Measurements from ENCODE around the gene TMEM184A.
A peak's percentile ranks its signal among the peaks of the same experiment; 100 is the strongest.
"Not testable (repeated sequence)": the region's sequence is repeated elsewhere in the genome, so short reads cannot be mapped to it uniquely, and the experiment has no call there.

Gene TMEM184A

GRCh38 chr7:1591876-1592275 is 35.9 kb upstream of the TMEM184A start:
- H3K4me3 ChIP-seq (ENCODE audit: low read length): peak overlapping the region; percentile 28
- DNase-seq (ENCODE audit: low read depth, low spot score): peak; percentile 44

GRCh38 chr7:1591396-1591795 is 35.4 kb upstream of the TMEM184A start:
- DNase-seq (ENCODE audit: low read depth, low spot score): no peak
- H3K4me3 ChIP-seq (ENCODE audit: low read length): peak overlapping the region; percentile 28

- no peak for DNase-seq (ENCODE audit: low read depth, low spot score)
- H3K4me3 ChIP-seq (ENCODE audit: low read length): no peak overlapping the region
Observed at GRCh38 chr7:1590887-1591286, 34.9 kb upstream of the TMEM184A start.

- DNase-seq (ENCODE audit: low read depth, low spot score): no peak
- H3K4me3 ChIP-seq (ENCODE audit: low read length): no peak overlapping the region
Observed at GRCh38 chr7:1590476-1590875, 34.5 kb upstream of the TMEM184A start.

GRCh38 chr7:1588978-1589377 is 33.0 kb upstream of the TMEM184A start:
- DNase-seq (ENCODE audit: low read depth, low spot score): no peak
- H3K4me3 ChIP-seq (ENCODE audit: low read length): no peak overlapping the region

DNA sequence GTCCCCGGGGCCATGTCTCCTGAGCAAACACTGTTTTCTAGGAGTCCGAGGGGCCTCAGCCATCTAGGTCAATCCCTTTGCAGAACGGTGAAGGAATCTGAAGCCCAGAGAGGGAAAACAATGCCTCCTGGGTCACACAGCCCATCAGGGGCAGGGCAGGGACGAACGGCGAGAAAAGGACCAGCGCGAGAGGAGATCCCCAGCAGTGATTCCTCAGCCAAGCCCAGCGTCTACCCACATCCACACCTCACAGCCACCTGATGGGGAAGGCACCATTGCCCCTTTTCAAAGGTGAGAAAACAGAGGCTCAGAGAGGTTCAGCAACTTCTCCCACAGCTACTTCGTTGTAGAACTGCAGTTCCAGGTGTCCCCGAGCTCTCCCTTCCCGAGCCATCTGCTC is 31.7 kb upstream of the TMEM184A start:
- no peak overlapping the region for H3K4me3 ChIP-seq (ENCODE audit: low read length)
- DNase-seq (ENCODE audit: low read depth, low spot score): no peak

- DNase-seq (ENCODE audit: low read depth, low spot score): no peak
- no peak overlapping the region for H3K4me3 ChIP-seq (ENCODE audit: low read length)
Observed at GRCh38 chr7:1586827-1587705, 31.1 kb upstream of the TMEM184A start.

DNA sequence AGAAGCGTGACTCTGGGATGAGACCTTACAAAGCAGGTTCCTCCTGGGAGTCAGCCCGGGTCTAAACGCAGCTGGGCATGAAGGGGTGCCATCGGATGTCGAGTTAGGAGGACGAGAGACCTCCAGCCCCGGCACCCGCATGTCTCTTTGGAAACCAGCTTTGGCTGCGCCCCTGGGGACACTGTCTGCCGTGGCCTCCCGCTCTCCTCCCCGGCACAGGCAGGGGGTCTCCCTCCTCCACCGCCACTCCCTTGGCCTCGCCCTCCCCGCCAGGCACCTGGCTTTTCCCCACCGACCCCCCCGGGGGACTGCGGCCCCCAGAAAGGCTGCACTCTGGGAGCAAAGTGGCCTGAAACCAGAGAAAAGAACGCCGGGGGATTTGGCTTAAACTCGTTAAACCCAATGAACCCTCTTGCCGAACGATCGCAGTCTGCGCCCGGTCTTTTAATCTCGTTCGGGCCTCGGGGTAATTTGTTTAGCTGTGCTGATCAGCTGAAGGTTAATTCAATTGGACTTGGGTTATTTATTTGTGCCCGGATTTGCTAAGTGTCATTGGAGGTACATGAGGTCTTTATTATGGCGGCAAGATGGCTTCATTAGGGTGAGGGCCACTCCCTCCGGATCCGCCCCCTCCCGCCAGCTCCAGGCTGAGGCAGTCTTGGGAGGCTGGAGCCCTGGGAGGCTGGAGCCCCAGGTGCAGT is 30.3 kb upstream of the TMEM184A start:
- H3K4me3 ChIP-seq (ENCODE audit: low read length): no peak overlapping the region
- no peak for DNase-seq (ENCODE audit: low read depth, low spot score)

DNA sequence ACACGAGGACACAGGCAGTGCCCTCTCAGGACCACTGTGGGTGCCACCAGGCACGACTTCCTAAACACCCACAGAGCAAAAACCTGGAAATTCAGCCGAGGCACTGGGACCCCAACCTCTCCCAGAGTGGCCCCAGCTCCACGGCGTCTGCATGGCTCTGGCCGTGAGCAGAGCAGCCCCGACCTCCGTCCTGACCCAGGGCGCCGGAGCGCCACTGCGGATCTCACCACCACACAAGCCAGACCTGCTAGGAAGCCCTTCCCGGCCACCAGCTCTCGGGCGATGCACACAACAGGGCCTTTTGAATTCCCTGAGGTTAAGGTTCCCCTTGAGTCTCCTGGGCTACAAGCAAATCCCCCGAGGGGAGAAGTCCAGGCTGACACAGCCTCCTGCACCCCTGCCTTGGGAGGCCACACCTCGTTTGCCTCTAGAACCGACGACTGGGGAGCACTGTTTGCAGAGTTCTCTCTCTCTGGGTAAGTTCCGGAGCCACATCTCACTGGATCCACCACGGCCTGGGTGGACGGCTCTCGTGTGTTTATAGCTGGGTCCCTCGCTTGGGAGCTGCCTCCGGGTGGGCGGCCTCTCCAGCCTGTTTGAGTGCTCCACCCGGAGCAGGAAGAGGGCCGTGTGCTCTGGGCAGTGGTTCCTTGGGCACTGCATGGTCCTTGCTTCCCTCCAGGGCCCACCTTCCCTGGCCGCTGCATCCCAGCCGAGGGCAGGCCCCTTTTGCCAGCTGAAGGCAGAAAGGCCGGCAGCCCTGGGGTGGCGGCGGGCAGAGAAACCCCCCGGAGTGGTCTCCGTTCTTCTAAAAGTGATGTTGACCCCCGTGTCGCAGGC is 29.4 kb upstream of the TMEM184A start:
- H3K4me3 ChIP-seq (ENCODE audit: low read length): no peak overlapping the region
- DNase-seq (ENCODE audit: low read depth, low spot score): no peak

DNA sequence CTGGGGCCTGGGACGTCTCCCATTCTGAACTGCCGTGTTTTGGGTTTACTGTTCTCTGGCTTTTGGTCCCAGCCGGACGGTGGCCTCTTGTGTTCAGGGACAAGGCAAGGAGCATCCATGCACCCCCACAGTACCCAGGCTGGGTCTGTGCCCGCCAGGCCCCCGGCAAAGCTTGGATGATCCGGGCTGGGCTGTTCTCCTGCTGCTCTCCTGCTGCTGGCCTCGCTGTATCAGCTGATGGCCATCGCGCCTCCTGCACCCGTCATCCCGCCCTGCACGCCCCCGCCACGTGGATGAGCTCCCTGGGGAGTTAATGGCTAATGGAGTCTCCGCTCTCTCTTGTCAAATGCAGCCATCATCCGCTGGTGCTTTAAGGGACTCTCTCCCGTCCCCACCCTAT is 28.7 kb upstream of the TMEM184A start:
- DNase-seq (ENCODE audit: low read depth, low spot score): no peak
- H3K4me3 ChIP-seq (ENCODE audit: low read length): no peak overlapping the region

DNA sequence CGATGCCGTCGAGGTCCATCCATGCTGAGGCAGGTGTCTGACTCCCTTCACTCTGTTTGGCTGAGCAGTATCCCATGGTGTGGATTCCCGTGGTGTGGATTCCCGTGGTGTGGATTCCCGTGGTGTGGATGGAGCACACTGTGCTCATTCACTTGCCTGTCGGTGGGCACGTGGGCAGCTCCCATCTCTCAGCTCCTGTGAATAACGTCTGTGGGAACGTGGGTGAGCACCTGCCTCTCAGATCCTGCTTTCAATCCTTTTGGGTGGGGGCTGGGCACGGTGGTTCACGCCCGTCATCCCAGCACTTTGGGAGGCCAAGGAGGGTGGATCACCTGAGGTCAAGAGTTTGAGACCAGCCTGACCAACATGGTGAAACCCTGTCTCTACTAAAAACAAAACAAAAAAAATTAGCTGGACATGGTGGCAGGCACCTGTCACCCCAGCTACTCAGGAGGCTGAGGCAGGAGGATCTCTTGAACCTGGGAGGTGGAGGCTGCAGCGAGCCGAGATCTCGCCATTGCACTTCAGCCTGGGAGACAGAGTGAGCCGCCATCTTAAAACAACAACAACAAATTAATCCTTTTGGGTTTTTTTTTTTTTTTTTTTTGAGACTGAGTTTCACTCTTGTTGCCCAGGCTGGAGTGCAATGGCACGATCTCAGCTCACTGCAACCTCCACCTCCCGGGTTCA is 27.4 kb upstream of the TMEM184A start:
- H3K4me3 ChIP-seq (ENCODE audit: low read length): not testable (repeated sequence)

DNA sequence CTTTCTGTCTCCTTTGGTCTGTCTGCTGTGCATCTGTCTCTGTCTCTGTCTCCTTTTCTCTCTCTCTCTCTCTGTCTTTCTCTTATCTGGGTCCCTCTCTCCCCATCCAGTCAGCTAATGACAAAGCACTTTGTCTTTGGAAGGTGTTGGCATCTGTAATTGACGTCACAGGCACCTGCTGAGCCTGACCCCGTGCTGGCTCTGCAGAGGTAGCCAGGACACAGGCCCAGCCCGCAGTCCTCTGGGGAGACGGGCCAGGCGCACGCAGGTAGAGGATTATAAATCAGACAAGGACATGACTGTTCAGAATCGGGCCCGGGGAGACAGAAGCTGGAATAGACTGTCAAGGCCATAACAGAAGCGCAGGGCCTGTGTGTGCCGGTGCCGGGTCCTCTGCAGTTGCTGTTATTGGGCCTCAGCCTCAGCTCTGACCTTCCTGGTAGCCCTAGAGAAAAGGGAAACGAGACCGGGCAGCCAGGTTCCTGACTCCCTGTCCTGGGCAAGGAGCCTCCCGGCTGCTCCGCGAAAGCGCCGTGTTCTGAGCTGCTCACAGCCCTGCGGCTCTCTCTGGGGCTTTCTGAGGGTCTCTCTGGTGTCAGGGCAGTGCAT is 24.5 kb upstream of the TMEM184A start:
- no peak for DNase-seq (ENCODE audit: low read depth, low spot score)

More for the DNA sequence above, 27.4 kb upstream of the TMEM184A start:
- not testable (repeated sequence) for DNase-seq (ENCODE audit: low read depth, low spot score)

DNA sequence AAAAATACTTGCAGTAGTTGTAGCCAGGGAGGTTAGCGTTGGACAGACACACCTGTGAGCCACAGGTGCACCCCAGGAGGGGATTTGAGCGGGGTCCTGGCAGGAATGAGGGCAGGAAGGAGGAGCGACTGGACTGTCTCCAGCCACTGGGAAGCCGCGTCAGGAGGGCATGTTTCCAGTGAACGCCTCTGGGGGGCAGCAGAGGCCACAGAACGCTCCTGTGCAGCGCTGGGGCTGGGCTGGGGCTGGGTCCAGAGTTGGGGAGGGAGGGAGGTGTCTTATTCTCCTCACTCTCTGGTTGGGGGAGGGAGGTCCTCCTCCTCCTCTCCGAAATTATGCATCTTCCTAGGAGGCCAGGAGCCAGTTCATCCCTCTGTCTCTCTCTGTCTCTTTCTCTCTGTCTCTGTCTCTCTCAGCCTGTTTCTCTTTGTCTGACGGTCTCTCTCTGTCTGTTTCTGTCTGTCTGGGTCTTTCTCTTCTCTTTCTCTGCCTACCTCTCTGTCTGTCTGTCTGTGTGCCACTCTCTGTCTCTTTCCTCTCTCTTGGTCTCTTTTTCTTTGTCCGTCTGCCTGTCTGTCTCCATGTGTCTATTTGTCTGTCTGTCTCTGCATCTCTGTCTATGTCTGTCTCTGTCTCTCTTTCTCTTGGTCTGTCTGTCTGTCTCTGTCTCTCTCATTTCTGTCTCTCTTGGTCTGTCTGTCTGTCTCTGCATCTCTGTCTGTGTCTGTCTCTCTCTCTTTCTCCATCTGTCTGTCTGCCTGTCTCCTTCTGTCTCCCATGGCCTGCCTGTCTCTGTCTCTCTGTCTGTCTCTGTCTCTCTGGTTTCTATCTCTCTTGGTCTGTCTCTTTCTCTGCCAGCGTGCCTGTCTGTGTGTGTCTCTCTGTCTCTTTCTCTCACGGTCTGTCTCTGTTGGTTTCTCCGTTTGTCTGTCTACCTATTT is 23.7 kb upstream of the TMEM184A start:
- H3K4me3 ChIP-seq (ENCODE audit: low read length): no peak overlapping the region
- DNase-seq (ENCODE audit: low read depth, low spot score): no peak

More for the DNA sequence above, 24.5 kb upstream of the TMEM184A start:
- no peak overlapping the region for H3K4me3 ChIP-seq (ENCODE audit: low read length)

- no peak overlapping the region for H3K4me3 ChIP-seq (ENCODE audit: low read length)
- no peak for DNase-seq (ENCODE audit: low read depth, low spot score)
Observed at GRCh38 chr7:1578513-1578912, 22.5 kb upstream of the TMEM184A start.

- no peak overlapping the region for H3K4me3 ChIP-seq (ENCODE audit: low read length)
- no peak for DNase-seq (ENCODE audit: low read depth, low spot score)
Observed at GRCh38 chr7:1576521-1577253, 20.7 kb upstream of the TMEM184A start.

DNA sequence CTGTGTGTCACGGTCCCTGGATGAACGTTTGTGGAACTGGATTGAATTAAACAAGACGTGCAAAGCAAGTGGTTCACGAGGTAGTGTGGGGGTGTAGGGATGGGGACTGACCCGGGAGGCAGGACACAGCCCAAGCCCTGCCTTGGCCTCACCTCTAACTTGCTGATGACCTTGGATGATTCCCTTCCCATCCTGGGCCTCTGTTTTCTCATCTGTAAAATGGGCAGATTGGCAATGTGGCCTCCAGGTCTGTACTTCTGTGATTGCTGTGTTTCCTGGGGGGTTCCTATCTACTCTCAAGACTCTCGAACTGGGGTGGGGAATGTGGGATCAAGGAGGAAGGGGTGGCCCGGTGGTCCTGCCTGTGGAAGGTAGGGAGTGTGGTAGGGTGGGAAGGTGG is 19.8 kb upstream of the TMEM184A start:
- DNase-seq (ENCODE audit: low read depth, low spot score): no peak
- H3K4me3 ChIP-seq (ENCODE audit: low read length): no peak overlapping the region

Data from Jurkat, Clone E6-1 (cell line).